ENCODE data around the gene KRT4. TPM values are rescaled to one million over a fixed set of nuclear protein-coding genes. Genes with fewer than 3 reads are reported as not detected.

KRT4 gene
- polyA plus RNA-seq, 3 donors = not detected

- Mint-ChIP-seq H3K9me3 (peaks cover 0 to 1% (median 0%) of the 10 kb centered on the region in 7 donors), H3K4me3 (no peak overlapping the region), H3K36me3 (no peaks in the 10 kb centered on the region), H3K27me3 (ENCODE audit: low read depth in 3 of 3) (peaks cover 5 to 20% (median 6%) of the 10 kb centered on the region in 3 donors), H3K27ac (no peak overlapping the region), H3K4me1 (no peaks in the 10 kb centered on the region)
- Histone ChIP-seq H3K36me3 (replicated peaks in 1 of 2; ENCODE audit: control insufficient read depth in 1 of 2, insufficient read depth in 2 of 2, low read length in 2 of 2) (no peaks in the 10 kb centered on the region), H2AFZ (ENCODE audit: insufficient read depth, low read depth, low read length, poor library complexity, severe bottlenecking) (no peak overlapping the region), H3K9ac (ENCODE audit: insufficient read depth, low read length, poor library complexity, severe bottlenecking) (no peak overlapping the region), H4K20me1 (ENCODE audit: insufficient read depth, low read length) (no peaks in the 10 kb centered on the region), H3K4me3 (replicated peaks in 1 of 3; ENCODE audit: low read depth in 2 of 3, low read length in 3 of 3) (no peak overlapping the region), H3K27ac (ENCODE audit: low read depth in 1 of 2, low read length in 2 of 2) (no peak overlapping the region), H3K4me1 (ENCODE audit: control insufficient read depth in 1 of 2, insufficient read depth in 2 of 2, low read length in 2 of 2) (no peaks in the 10 kb centered on the region), H3K27me3 (ENCODE audit: control insufficient read depth in 2 of 2, insufficient read depth in 2 of 2, low read length in 2 of 2) (peaks cover 0 to 2% of the 10 kb centered on the region in 2 donors), H3K4me2 (replicated peaks; ENCODE audit: extremely low read depth, low read length, poor library complexity, severe bottlenecking) (no peak overlapping the region), H3K79me2 (ENCODE audit: insufficient read depth, low read length) (no peaks in the 10 kb centered on the region), H3K9me3 (replicated peaks in 1 of 2; ENCODE audit: control insufficient read depth in 1 of 2, insufficient read depth in 1 of 2, low read length in 2 of 2) (no peaks in the 10 kb centered on the region)
- intact Hi-C loops (cut with micrococcal nuclease) = no loop called here
- DNase-seq = no peak
- 93% methylated on average over 7 of the region's 8 CpGs for WGBS (ENCODE audit: insufficient coverage)
- TF ChIP-seq, protein P1, sequence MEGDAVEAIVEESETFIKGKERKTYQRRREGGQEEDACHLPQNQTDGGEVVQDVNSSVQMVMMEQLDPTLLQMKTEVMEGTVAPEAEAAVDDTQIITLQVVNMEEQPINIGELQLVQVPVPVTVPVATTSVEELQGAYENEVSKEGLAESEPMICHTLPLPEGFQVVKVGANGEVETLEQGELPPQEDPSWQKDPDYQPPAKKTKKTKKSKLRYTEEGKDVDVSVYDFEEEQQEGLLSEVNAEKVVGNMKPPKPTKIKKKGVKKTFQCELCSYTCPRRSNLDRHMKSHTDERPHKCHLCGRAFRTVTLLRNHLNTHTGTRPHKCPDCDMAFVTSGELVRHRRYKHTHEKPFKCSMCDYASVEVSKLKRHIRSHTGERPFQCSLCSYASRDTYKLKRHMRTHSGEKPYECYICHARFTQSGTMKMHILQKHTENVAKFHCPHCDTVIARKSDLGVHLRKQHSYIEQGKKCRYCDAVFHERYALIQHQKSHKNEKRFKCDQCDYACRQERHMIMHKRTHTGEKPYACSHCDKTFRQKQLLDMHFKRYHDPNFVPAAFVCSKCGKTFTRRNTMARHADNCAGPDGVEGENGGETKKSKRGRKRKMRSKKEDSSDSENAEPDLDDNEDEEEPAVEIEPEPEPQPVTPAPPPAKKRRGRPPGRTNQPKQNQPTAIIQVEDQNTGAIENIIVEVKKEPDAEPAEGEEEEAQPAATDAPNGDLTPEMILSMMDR (IDR thresholded peaks at IDR 0.05) = no peak
Measured at GRCh38 chr12:52774629-52775250, 39.2 kb downstream of the KRT4 start.

DNA sequence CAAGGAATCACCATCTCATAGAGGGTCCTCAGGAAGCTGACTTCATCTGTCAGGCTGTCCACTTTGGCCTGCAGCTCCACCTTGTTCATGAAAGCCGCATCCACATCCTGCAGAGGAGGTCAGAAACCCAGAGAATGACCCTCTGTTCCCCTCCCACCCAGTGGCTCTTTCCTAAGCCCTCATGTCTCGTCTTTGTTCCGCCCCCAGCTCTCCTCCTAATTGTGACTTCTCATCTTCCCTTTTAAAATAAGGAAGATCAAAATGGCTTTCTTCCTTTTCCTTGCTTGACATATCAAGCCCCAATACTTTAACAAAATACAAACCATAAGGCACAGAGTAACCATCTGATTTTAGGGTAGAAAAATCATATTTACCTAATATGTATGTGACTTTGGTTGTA, 41.1 kb downstream of the KRT4 start:
- DNase-seq = no peak
- WGBS (ENCODE audit: insufficient coverage) = 74% methylated on average over 3 of the region's 3 CpGs
- Histone ChIP-seq H3K4me1 (ENCODE audit: control insufficient read depth in 1 of 2, insufficient read depth in 2 of 2, low read length in 2 of 2) (no peaks in the 10 kb centered on the region), H4K20me1 (ENCODE audit: insufficient read depth, low read length) (no peaks in the 10 kb centered on the region), H3K27me3 (ENCODE audit: control insufficient read depth in 2 of 2, insufficient read depth in 2 of 2, low read length in 2 of 2) (peaks cover 0 to 2% of the 10 kb centered on the region in 2 donors), H3K9me3 (replicated peaks in 1 of 2; ENCODE audit: control insufficient read depth in 1 of 2, insufficient read depth in 1 of 2, low read length in 2 of 2) (no peaks in the 10 kb centered on the region), H2AFZ (ENCODE audit: insufficient read depth, low read depth, low read length, poor library complexity, severe bottlenecking) (no peak overlapping the region), H3K79me2 (ENCODE audit: insufficient read depth, low read length) (no peaks in the 10 kb centered on the region), H3K27ac (ENCODE audit: low read depth in 1 of 2, low read length in 2 of 2) (no peak overlapping the region), H3K36me3 (replicated peaks in 1 of 2; ENCODE audit: control insufficient read depth in 1 of 2, insufficient read depth in 2 of 2, low read length in 2 of 2) (no peaks in the 10 kb centered on the region), H3K9ac (ENCODE audit: insufficient read depth, low read length, poor library complexity, severe bottlenecking) (no peak overlapping the region), H3K4me3 (replicated peaks in 1 of 3; ENCODE audit: low read depth in 2 of 3, low read length in 3 of 3) (no peak overlapping the region), H3K4me2 (replicated peaks; ENCODE audit: extremely low read depth, low read length, poor library complexity, severe bottlenecking) (no peak overlapping the region)
- intact Hi-C loops (cut with micrococcal nuclease) = no loop called here
- H3K27me3 Mint-ChIP-seq (ENCODE audit: low read depth in 3 of 3) = peaks cover 4 to 20% (median 12%) of the 10 kb centered on the region in 3 donors
- no peak overlapping the region for H3K27ac Mint-ChIP-seq
- TF ChIP-seq, protein P1 (IDR thresholded peaks at IDR 0.05) = no peak
- no peaks in the 10 kb centered on the region for H3K4me1 Mint-ChIP-seq
- no peaks in the 10 kb centered on the region for H3K36me3 Mint-ChIP-seq
- H3K9me3 Mint-ChIP-seq = peaks cover 0 to 1% (median 0%) of the 10 kb centered on the region in 7 donors
- no peak overlapping the region for H3K4me3 Mint-ChIP-seq

Data from CD14-positive monocyte (primary cell).